ENCODE data around the gene MLLT1.

Gene MLLT1

GRCh38 chr19:6204866-6205723 lies 74.7 kb downstream of the MLLT1 start:
- no peak for DNase-seq

- DNase-seq, result no peak
Measured at GRCh38 chr19:6204212-6204611, 75.6 kb downstream of the MLLT1 start.

- peak; percentile 99 for DNase-seq
Measured at GRCh38 chr19:6199240-6199994, 80.4 kb downstream of the MLLT1 start.

- no peak for DNase-seq
Measured at GRCh38 chr19:6198896-6199239, 80.9 kb downstream of the MLLT1 start.

DNA sequence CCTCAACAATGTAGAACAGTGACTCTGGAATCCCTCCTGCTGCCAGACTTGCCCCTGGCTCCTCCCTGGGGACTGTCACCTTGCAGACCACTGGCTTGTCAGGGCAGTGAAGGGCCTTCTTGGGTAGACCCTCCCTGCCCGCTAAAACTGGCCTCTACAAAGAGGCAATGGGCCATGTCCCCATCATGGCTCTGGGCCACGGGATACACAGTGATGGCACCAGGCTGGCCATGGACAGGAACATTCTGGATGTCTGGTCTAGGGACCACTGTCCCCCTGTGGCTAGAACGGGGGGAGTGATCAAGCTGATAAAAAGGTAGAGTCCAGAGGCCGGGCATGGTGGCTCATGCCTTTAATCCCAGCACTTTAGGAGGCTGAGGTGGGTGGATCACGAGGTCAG lies 83.4 kb downstream of the MLLT1 start:
- no peak for DNase-seq

GRCh38 chr19:6188811-6189210 lies 91.0 kb downstream of the MLLT1 start:
- DNase-seq, result no peak

- no peak for DNase-seq
Measured at GRCh38 chr19:6187374-6187773, 92.4 kb downstream of the MLLT1 start.

GRCh38 chr19:6185835-6186834 lies 93.6 kb downstream of the MLLT1 start:
- DNase-seq, result no peak

- DNase-seq, result no peak
Measured at GRCh38 chr19:6185093-6185834, 94.5 kb downstream of the MLLT1 start.

DNA sequence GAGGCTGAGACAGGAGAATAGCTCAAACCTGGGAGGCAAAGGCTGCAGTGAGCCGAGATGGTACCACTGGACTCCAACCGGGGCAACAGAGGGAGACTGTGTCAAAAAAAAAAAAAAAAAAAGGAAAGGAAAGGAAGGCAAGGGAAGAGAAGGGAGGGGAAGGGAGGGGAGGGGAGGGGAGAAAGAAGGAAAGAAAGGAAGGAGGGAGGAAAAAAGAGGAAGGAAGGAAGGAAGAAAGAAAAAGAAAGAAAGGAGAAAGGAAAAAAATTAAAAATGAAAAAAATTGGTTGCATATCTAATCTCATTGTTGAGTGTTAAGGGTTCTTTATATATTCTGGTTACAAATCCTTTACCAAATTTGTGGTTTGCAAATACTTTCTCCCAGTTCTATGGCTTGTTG lies 98.7 kb downstream of the MLLT1 start:
- no peak for DNase-seq

DNA sequence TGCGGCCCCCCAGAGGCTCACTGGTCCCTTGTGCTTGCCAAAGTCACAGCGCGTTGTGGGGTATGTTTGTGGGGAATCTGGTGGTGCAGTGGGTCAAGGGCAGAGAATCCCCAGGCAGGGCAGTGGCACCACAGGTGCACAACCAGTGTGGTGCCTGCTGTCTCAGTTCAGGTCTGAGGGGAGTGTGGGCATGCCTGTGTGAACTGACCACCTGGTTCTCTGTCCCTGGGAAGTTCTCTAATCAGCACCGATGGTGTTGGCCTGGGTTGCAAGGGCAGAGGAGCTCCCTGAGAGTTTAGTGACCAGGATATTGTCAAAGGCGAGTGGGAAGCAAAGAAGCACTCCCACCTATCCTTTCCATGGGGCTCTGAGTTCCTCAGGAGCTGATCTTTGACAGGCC lies 106.6 kb downstream of the MLLT1 start:
- DNase-seq, result no peak

DNA sequence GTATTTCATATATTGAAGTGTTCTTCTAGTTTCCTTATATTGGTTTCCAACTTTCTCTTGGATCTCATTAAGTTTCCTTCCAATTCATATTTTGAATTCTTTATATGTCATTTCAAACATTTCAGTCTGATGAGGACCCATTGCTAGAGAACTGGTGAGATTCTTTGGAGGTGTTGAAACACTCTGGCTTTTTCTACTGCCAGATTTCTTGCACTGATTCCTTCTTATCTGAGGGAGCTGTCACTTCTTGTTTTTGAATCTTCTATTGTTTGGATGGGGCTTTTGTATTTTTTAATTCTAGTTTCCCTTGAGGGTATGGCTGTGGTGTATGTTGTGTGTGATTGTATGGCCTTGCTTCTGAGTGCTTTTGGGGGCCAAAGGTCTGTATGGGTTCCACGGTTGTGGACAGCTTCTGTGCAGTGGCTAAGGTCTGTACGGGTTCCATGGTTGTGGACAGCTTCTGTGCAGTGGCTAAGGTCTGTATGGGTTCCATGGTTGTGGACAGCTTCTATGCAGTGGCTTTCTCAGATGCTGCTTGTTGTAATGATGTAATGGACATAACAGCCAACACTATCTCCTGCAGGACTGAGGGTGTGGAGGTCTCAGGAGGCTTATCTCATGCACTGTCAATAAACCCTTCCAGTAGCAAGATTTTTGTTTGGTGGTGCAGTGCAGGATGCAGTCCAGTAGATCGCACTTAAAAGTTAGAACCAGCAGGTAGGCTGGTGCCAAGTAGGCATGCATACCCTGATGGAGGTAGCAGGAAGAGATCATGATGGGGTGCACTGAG lies 107.5 kb downstream of the MLLT1 start:
- DNase-seq, result no peak

DNA sequence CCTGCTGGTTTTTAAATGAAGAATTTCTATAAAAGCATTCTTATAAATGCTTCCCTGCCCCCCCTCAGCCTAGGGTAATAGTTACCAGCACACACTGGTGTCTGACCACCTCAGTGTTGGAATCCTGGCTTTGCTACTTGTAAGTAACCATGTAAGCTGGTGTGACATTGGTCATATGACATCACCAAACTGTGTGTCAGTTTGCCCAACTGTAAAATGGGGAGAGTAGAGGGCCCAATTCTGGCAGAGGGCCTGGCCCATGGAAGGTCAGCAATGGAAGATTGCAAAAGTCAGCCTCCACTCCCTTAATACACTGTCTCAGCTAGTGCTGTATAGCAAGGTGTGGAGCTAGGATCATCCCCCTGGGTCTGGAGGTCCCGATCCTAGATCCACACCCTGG lies 112.7 kb downstream of the MLLT1 start:
- no peak for DNase-seq

DNA sequence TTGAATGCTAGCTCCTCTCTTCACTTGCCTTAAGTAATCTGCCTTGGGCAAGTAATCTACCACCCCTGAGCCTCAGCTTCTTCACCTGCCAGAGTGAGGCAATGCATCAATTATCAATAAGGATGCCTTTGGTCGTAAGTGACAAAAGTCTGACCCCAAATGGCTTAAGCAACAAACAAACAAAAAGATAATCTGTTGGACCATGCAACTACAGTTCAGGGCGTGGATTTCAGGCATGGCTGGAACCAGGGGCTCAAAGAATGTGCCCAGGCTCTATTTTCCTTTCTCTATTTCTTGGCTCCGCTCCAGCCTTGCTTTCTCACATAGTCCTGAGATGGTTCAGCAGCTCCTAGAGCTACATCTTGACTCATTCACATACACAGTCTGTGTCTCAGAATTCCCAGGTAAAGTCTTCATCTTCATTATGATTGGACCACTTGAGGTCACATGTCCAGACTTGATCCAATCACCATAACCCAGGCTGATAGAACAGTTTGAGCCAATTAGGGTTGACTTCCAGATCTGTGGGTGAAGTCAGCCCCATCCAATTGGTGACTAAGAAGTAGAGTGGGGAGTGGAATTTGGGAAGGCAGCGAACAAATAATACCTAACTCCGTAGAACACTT lies 114.8 kb downstream of the MLLT1 start:
- DNase-seq, result no peak

DNA sequence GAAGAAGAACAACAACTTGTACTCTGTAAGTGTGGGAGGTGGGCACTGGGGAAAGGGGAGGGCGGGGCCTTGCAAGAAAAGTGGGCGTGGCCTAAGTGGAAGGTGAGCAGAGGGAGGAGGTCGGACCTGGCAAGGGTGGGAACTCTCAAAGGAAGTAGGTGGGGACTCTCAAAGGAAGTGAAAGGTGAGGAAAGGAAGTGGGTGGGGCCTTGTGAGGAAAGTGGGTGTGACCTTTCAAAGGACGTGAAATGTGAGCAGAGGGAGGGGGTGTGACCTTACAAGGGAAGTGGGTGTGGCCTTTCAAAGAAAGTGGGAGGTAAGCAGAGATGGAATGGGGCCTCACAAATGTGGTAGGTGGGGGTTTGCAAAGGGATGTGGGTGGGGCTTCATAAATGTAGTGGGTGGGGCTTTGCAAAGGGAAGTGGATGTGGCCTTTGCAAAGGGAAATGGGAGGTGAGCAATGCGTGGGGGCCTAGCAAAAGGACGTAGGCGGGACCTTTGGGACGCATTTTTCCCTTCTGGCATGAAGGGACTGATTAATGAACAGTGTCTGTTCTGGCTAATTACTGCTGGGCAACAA lies 118.4 kb downstream of the MLLT1 start:
- peak; percentile 18 for DNase-seq
